ENCODE results near the gene IL1A. TPM values are rescaled to one million over a fixed set of nuclear protein-coding genes. Genes with fewer than 3 reads are reported as not detected.

IL1A gene
- total and polyA plus RNA-seq, 10 donors, result 0.21 to 1.6 (median 0.69) TPM; not detected in 2

GRCh38 chr2:112790305-112790704, 6.0 kb upstream of the IL1A start:
- peaks cover 3 to 45% (median 12%) of the 10 kb centered on the region in 6 donors for H3K4me1 ChIP-seq
- no peaks in the 10 kb centered on the region for H3K9me3 ChIP-seq
- intact Hi-C loops (cut with DNase I; ENCODE audit: low total_unique reads), result no loop called here
- no peak for TF ChIP-seq POLR2AphosphoS5 (IDR thresholded peaks at IDR 0.05)
- no peak for TF ChIP-seq POLR2A (IDR thresholded peaks at IDR 0.05)
- TF ChIP-seq, protein P1, sequence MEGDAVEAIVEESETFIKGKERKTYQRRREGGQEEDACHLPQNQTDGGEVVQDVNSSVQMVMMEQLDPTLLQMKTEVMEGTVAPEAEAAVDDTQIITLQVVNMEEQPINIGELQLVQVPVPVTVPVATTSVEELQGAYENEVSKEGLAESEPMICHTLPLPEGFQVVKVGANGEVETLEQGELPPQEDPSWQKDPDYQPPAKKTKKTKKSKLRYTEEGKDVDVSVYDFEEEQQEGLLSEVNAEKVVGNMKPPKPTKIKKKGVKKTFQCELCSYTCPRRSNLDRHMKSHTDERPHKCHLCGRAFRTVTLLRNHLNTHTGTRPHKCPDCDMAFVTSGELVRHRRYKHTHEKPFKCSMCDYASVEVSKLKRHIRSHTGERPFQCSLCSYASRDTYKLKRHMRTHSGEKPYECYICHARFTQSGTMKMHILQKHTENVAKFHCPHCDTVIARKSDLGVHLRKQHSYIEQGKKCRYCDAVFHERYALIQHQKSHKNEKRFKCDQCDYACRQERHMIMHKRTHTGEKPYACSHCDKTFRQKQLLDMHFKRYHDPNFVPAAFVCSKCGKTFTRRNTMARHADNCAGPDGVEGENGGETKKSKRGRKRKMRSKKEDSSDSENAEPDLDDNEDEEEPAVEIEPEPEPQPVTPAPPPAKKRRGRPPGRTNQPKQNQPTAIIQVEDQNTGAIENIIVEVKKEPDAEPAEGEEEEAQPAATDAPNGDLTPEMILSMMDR (IDR thresholded peaks at IDR 0.05 in 8 of 11, conservative IDR thresholded peaks at IDR 0.05 in 3 of 11), result no peak
- no peak overlapping the region for H3K4me3 ChIP-seq
- DNase-seq, result no peak
- no peak overlapping the region for H3K27ac ChIP-seq
- WGBS, 5 donors, result 87 to 96% (median 94%) methylated on average over 5 of the region's 5 CpGs
- no peaks in the 10 kb centered on the region for H3K27me3 ChIP-seq (replicated peaks in 1 of 7)
- H3K36me3 ChIP-seq, result no peaks in the 10 kb centered on the region

DNA sequence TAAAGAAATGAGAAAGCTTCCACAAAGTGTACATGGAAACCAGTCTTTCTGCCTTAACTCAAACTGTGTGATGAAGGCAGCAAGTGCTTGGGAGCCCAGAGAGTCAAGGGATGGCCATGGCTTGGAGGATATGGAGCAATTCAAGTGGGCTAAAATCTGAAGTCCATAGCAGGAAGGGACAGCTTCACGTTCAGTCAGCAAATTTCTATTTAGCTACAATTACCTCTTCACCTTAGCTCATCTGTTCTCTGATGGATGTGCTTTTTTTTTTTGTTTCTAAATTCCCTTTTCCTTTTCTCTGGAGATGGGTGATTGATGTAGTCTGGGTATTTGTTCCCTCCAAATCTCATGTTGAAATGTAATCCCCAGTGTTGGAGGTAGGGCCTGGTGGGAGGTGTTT, 4.9 kb upstream of the IL1A start:
- Histone ChIP-seq H3K9me3 (no peaks in the 10 kb centered on the region), H3K4me3 (no peak overlapping the region), H3K27me3 (replicated peaks in 1 of 7) (no peaks in the 10 kb centered on the region), H3K27ac (no peak overlapping the region), H3K36me3 (no peaks in the 10 kb centered on the region), H3K4me1 (peaks cover 0 to 43% (median 5%) of the 10 kb centered on the region in 6 donors)
- no peak for DNase-seq
- TF ChIP-seq, protein P1 (IDR thresholded peaks at IDR 0.05 in 8 of 11, conservative IDR thresholded peaks at IDR 0.05 in 3 of 11), result no peak
- TF ChIP-seq POLR2A (IDR thresholded peaks at IDR 0.05) (no peak), POLR2AphosphoS5 (IDR thresholded peaks at IDR 0.05) (no peak)
- 86 to 100% (median 93%) methylated on average over 1 of the region's 1 CpG for WGBS, 5 donors
- intact Hi-C loops (cut with DNase I; ENCODE audit: low total_unique reads), result no loop called here

DNA sequence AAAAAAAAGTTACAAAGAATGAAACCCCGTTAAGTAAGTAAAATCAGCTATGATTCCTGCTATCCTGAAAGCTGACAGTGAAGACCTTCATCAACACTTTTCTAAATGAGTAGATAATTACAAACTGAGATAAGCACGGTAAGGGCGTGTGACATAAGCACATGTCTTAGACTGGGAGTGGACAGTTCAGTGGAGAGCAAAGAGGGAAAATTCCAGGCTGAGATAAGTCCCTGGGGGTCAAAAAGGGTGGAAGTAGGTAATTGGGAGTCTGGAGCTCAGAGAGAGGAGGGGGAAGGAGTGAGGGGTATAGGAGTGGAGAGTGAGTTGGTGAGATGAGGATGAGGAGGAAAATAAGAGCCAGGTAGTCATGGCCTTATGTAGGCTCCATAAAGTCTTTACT, 4.4 kb upstream of the IL1A start:
- H3K36me3 ChIP-seq, result no peaks in the 10 kb centered on the region
- peak overlapping the region in 4 of 8 donors; percentile 23 to 67 (median 44) for H3K27ac ChIP-seq
- H3K27me3 ChIP-seq (replicated peaks in 1 of 7), result no peaks in the 10 kb centered on the region
- H3K9me3 ChIP-seq, result no peaks in the 10 kb centered on the region
- H3K4me1 ChIP-seq, result peaks cover 0 to 43% (median under 1%) of the 10 kb centered on the region in 6 donors
- TF ChIP-seq POLR2AphosphoS5 (IDR thresholded peaks at IDR 0.05), result no peak
- no peak for DNase-seq
- 90 to 95% (median 93%) methylated on average over 3 of the region's 3 CpGs for whole genome bisulfite sequencing, 5 donors
- intact Hi-C loops (cut with DNase I; ENCODE audit: low total_unique reads), result no loop called here
- no peak overlapping the region for H3K4me3 ChIP-seq

GRCh38 chr2:112787729-112788393, 3.6 kb upstream of the IL1A start:
- Histone ChIP-seq H3K36me3 (no peaks in the 10 kb centered on the region), H3K9me3 (no peaks in the 10 kb centered on the region), H3K4me3 (no peak overlapping the region), H3K27me3 (replicated peaks in 1 of 7) (no peaks in the 10 kb centered on the region), H3K4me1 (peaks cover 0 to 43% (median 0%) of the 10 kb centered on the region in 6 donors), H3K27ac (peak overlapping the region in 5 of 8 donors; percentile 23 to 67 (median 29))
- WGBS, 5 donors, result 55 to 67% (median 62%) methylated on average over 4 of the region's 4 CpGs
- intact Hi-C loops (cut with DNase I; ENCODE audit: low total_unique reads), result no loop called here
- TF ChIP-seq, protein P1 (IDR thresholded peaks at IDR 0.05 in 8 of 11, conservative IDR thresholded peaks at IDR 0.05 in 3 of 11), result no peak
- TF ChIP-seq POLR2AphosphoS5 (IDR thresholded peaks at IDR 0.05) (no peak), POLR2A (IDR thresholded peaks at IDR 0.05) (no peak)
- DNase-seq, result no peak
